Measurements from ENCODE around the gene TULP3.

Gene TULP3

GRCh38 chr12:2930865-2931264 is 40.2 kb downstream of the TULP3 start:
- no peaks in the 10 kb centered on the region for H3K9me3 ChIP-seq (ENCODE audit: insufficient read depth, low read depth, low read length)
- no peaks in the 10 kb centered on the region for H3K27me3 ChIP-seq (ENCODE audit: insufficient read depth, low read length, poor library complexity, severe bottlenecking)
- H4K20me1 ChIP-seq (ENCODE audit: insufficient read depth, low read length, poor library complexity, severe bottlenecking) = no peaks in the 10 kb centered on the region
- H2AFZ ChIP-seq (ENCODE audit: low read length) = no peak overlapping the region
- H3K4me3 ChIP-seq (ENCODE audit: low read length, poor library complexity, severe bottlenecking) = no peak overlapping the region
- H3F3A ChIP-seq (ENCODE audit: low read depth) = no peaks in the 10 kb centered on the region
- H3K36me3 ChIP-seq (ENCODE audit: insufficient read depth, low read length) = peaks cover 15% of the 10 kb centered on the region; the same call in 1 of the 2 replicates
- no peak for TF ChIP-seq EZH2phosphoT487 (IDR thresholded peaks at IDR 0.05; ENCODE audit: borderline replicate concordance)
- no peak for TF ChIP-seq CTCF (conservative IDR thresholded peaks at IDR 0.05; ENCODE audit: low read length)
- no peaks in the 10 kb centered on the region for H3K4me1 ChIP-seq (ENCODE audit: insufficient read depth, low read length, poor library complexity, severe bottlenecking)
- no peak overlapping the region for H3K4me2 ChIP-seq (ENCODE audit: low read depth, low read length, poor library complexity, severe bottlenecking)
- no peaks in the 10 kb centered on the region for H3K79me2 ChIP-seq (ENCODE audit: insufficient read depth, low read length)
- H3K9ac ChIP-seq (ENCODE audit: low read depth, low read length, poor library complexity, severe bottlenecking) = no peak overlapping the region
- H3K9me2 ChIP-seq (replicated peaks; ENCODE audit: low read depth, low read length) = no peaks in the 10 kb centered on the region

GRCh38 chr12:2933586-2933985 is 42.9 kb downstream of the TULP3 start:
- TF ChIP-seq EZH2phosphoT487 (IDR thresholded peaks at IDR 0.05; ENCODE audit: borderline replicate concordance) (no peak), CTCF (conservative IDR thresholded peaks at IDR 0.05; ENCODE audit: low read length) (no peak)
- Histone ChIP-seq H3K36me3 (ENCODE audit: insufficient read depth, low read length) (peaks cover 15% of the 10 kb centered on the region; the same call in 1 of the 2 replicates), H3K9ac (ENCODE audit: low read depth, low read length, poor library complexity, severe bottlenecking) (no peak overlapping the region), H3K27me3 (ENCODE audit: insufficient read depth, low read length, poor library complexity, severe bottlenecking) (no peaks in the 10 kb centered on the region), H3K79me2 (ENCODE audit: insufficient read depth, low read length) (no peaks in the 10 kb centered on the region), H3K4me1 (ENCODE audit: insufficient read depth, low read length, poor library complexity, severe bottlenecking) (no peaks in the 10 kb centered on the region), H3K4me2 (ENCODE audit: low read depth, low read length, poor library complexity, severe bottlenecking) (no peak overlapping the region), H2AFZ (ENCODE audit: low read length) (no peak overlapping the region), H3F3A (ENCODE audit: low read depth) (no peaks in the 10 kb centered on the region), H3K9me2 (replicated peaks; ENCODE audit: low read depth, low read length) (no peaks in the 10 kb centered on the region), H4K20me1 (ENCODE audit: insufficient read depth, low read length, poor library complexity, severe bottlenecking) (no peaks in the 10 kb centered on the region), H3K9me3 (ENCODE audit: insufficient read depth, low read depth, low read length) (no peaks in the 10 kb centered on the region), H3K4me3 (ENCODE audit: low read length, poor library complexity, severe bottlenecking) (no peak overlapping the region)

GRCh38 chr12:2934371-2934770 is 43.7 kb downstream of the TULP3 start:
- H3K9ac ChIP-seq (ENCODE audit: low read depth, low read length, poor library complexity, severe bottlenecking) = no peak overlapping the region
- no peak for TF ChIP-seq CTCF (conservative IDR thresholded peaks at IDR 0.05; ENCODE audit: low read length)
- no peak for TF ChIP-seq EZH2phosphoT487 (IDR thresholded peaks at IDR 0.05; ENCODE audit: borderline replicate concordance)
- peaks cover 19% of the 10 kb centered on the region; the same call in 1 of the 2 replicates for H3K36me3 ChIP-seq (ENCODE audit: insufficient read depth, low read length)
- H3K9me3 ChIP-seq (ENCODE audit: insufficient read depth, low read depth, low read length) = no peaks in the 10 kb centered on the region
- H3K4me3 ChIP-seq (ENCODE audit: low read length, poor library complexity, severe bottlenecking) = no peak overlapping the region
- H3K9me2 ChIP-seq (replicated peaks; ENCODE audit: low read depth, low read length) = no peaks in the 10 kb centered on the region
- no peak overlapping the region for H2AFZ ChIP-seq (ENCODE audit: low read length)
- H3K27me3 ChIP-seq (ENCODE audit: insufficient read depth, low read length, poor library complexity, severe bottlenecking) = no peaks in the 10 kb centered on the region
- no peaks in the 10 kb centered on the region for H4K20me1 ChIP-seq (ENCODE audit: insufficient read depth, low read length, poor library complexity, severe bottlenecking)
- no peak overlapping the region for H3K4me2 ChIP-seq (ENCODE audit: low read depth, low read length, poor library complexity, severe bottlenecking)
- H3K4me1 ChIP-seq (ENCODE audit: insufficient read depth, low read length, poor library complexity, severe bottlenecking) = no peaks in the 10 kb centered on the region
- no peaks in the 10 kb centered on the region for H3K79me2 ChIP-seq (ENCODE audit: insufficient read depth, low read length)
- H3F3A ChIP-seq (ENCODE audit: low read depth) = no peaks in the 10 kb centered on the region
